Liver (tissue), 9 donors: Measurements from ENCODE around the gene PAXX. TPM values are rescaled to one million over a fixed set of nuclear protein-coding genes. Genes with fewer than 3 reads are reported as not detected.

Source experiments
- DNase-seq: peaks from one replicate; pipeline ENCODE4 v3.0.0-alpha.2; 2017; ENCODE audit warnings: low spot score
- H3K27ac ChIP-seq, 2 donors: one replicate each; pipeline ENCODE4 v1.7.0; 2013; ENCODE audit warnings: inconsistent platforms in 2 of 2, low read length in 2 of 2, control low read depth in 1 of 2, low read depth in 1 of 2, mild to moderate bottlenecking in 1 of 2
- H3K27me3 ChIP-seq, 4 donors: one replicate each; pipeline versions ENCODE4 v1.6.1 to v1.7.0; 2013; ENCODE audit warnings: low read length in 3 of 4, inconsistent platforms in 1 of 4, mild to moderate bottlenecking in 1 of 4, moderate library complexity in 1 of 4; ENCODE audit not compliant: control insufficient read depth in 4 of 4, insufficient read depth in 4 of 4
- H3K36me3 ChIP-seq, 4 donors: one replicate each; pipeline versions ENCODE4 v1.6.1 to v1.7.0; 2013; ENCODE audit warnings: low read length in 3 of 4, mild to moderate bottlenecking in 3 of 4, low read depth in 1 of 4, moderate library complexity in 1 of 4; ENCODE audit not compliant: control insufficient read depth in 4 of 4, insufficient read depth in 3 of 4
- H3K4me1 ChIP-seq, 4 donors: one replicate each; pipeline versions ENCODE4 v1.6.1 to v1.7.0; 2013; ENCODE audit warnings: low read length in 3 of 4, mild to moderate bottlenecking in 3 of 4, moderate library complexity in 1 of 4; ENCODE audit not compliant: control insufficient read depth in 4 of 4, insufficient read depth in 4 of 4
- H3K4me3 ChIP-seq, 3 donors: one replicate each; pipeline versions ENCODE4 v1.6.1 to v1.7.0; 2013; ENCODE audit warnings: low read length in 3 of 3, control low read depth in 1 of 3, low read depth in 1 of 3, mild to moderate bottlenecking in 1 of 3
- H3K9ac ChIP-seq, 2 donors: one replicate each; pipeline ENCODE4 v1.7.0; 2013; ENCODE audit warnings: low read length in 2 of 2, mild to moderate bottlenecking in 2 of 2, moderate library complexity in 2 of 2, control low read depth in 1 of 2, low read depth in 1 of 2
- H3K9me3 ChIP-seq, 4 donors: one replicate each; pipeline versions ENCODE4 v1.6.1 to v1.7.0; 2013; ENCODE audit warnings: low read length in 3 of 4; ENCODE audit not compliant: control insufficient read depth in 4 of 4
- ATF3 ChIP-seq: IDR thresholded peaks from 2 replicates; pipeline ENCODE4 v1.6.1; 2016; ENCODE audit warnings: antibody characterized with exemption
- EGR1 ChIP-seq, 2 donors: IDR thresholded peaks; 2 replicates each; pipeline ENCODE4 v1.6.1; 2016 to 2018; ENCODE audit warnings: antibody characterized with exemption in 2 of 2, low read depth in 2 of 2
- FOXA1 ChIP-seq: IDR thresholded peaks from 2 replicates; pipeline ENCODE4 v1.6.1; 2016; ENCODE audit warnings: antibody characterized with exemption
- FOXA2 ChIP-seq: IDR thresholded peaks from 2 replicates; pipeline ENCODE4 v1.6.1; 2016; ENCODE audit warnings: antibody characterized with exemption
- GABPA ChIP-seq, 2 donors: IDR thresholded peaks in 1 of 2; conservative IDR thresholded peaks in 1 of 2; 2 replicates each; pipeline ENCODE4 v1.6.1; 2016; ENCODE audit warnings: antibody characterized with exemption in 2 of 2, mild to moderate bottlenecking in 1 of 2, moderate library complexity in 1 of 2
- HNF4A ChIP-seq, 2 donors: conservative IDR thresholded peaks; 2 replicates each; pipeline ENCODE4 v1.6.1; 2016; ENCODE audit warnings: antibody characterized with exemption in 2 of 2, mild to moderate bottlenecking in 2 of 2
- HNF4G ChIP-seq: IDR thresholded peaks from 2 replicates; pipeline ENCODE4 v1.6.1; 2016; ENCODE audit warnings: antibody characterized with exemption
- JUND ChIP-seq, 2 donors: IDR thresholded peaks; 2 replicates each; pipeline ENCODE4 v1.6.1; 2016; ENCODE audit warnings: antibody characterized with exemption in 2 of 2
- MAX ChIP-seq: IDR thresholded peaks from 2 replicates; pipeline ENCODE4 v1.6.1; 2016; ENCODE audit warnings: antibody characterized with exemption
- NR2F2 ChIP-seq: IDR thresholded peaks from 2 replicates; pipeline ENCODE4 v1.6.1; 2016; ENCODE audit warnings: antibody characterized with exemption
- RAD21 ChIP-seq, 2 donors: IDR thresholded peaks; 2 replicates each; pipeline ENCODE4 v1.6.1; 2016; ENCODE audit warnings: antibody characterized with exemption in 2 of 2, mild to moderate bottlenecking in 2 of 2
- REST ChIP-seq: IDR thresholded peaks from 2 replicates; pipeline ENCODE4 v1.6.1; 2016; ENCODE audit warnings: antibody characterized with exemption, mild to moderate bottlenecking
- RXRA ChIP-seq, 2 donors: IDR thresholded peaks; 2 replicates each; pipeline ENCODE4 v1.6.1; 2017 to 2018; ENCODE audit warnings: antibody characterized with exemption in 2 of 2, mild to moderate bottlenecking in 1 of 2
- SP1 ChIP-seq: IDR thresholded peaks from 2 replicates; pipeline ENCODE4 v1.6.1; 2018; ENCODE audit warnings: antibody characterized with exemption, mild to moderate bottlenecking
- TAF1 ChIP-seq: conservative IDR thresholded peaks from 2 replicates; pipeline ENCODE4 v1.6.1; 2016; ENCODE audit warnings: antibody characterized with exemption, mild to moderate bottlenecking
- YY1 ChIP-seq: IDR thresholded peaks from 2 replicates; pipeline ENCODE4 v1.6.1; 2016; ENCODE audit warnings: antibody characterized with exemption, mild to moderate bottlenecking
- ZBTB33 ChIP-seq: IDR thresholded peaks from 2 replicates; pipeline ENCODE4 v1.6.1; 2016; ENCODE audit warnings: antibody characterized with exemption
- WGBS: extraction: QIAGEN DNeasy Blood & Tissue Kit; methylation state at CpG from one replicate; pipeline ENCODE4 v1.1.7; 2013; 5-methylcytosine and 5-hydroxymethylcytosine counted together
- polyA plus RNA-seq, 2 donors: library from polyadenylated mRNA; stranded (reverse) in 1 of 2; unstranded in 1 of 2; fragments of 200-250 nt in 1 of 2; fragments of >200 nt in 1 of 2; fragmentation: Nextera tagmentation in 1 of 2; extraction: Ambion mirVana in 1 of 2; gene quantifications; one replicate each; pipeline versions ENCODE4 v1.2.1 to v1.2.3, GENCODE V29; 2013 to 2015
- total RNA-seq, 2 donors: library from RNA; depleted of rRNA; stranded (reverse); fragments of >200 nt; gene quantifications; one replicate each; pipeline ENCODE4 v1.2.3, GENCODE V29; 2014
- donor health status: healthy.
- donor health status: healthy.
- donor health status: healthy.
- donor health status: healthy.
- donor health status: healthy.

PAXX gene
- total and polyA plus RNA-seq, 4 donors: 7.3 to 34.1 (median 19.2) TPM

- H3K9ac ChIP-seq: no peak overlapping the region
- H3K27me3 ChIP-seq: peaks cover 0 to 6% (median under 1%) of the 10 kb centered on the region in 4 donors
- TF ChIP-seq HNF4G (no peak), ATF3 (no peak), ZBTB33 (no peak), TAF1 (no peak), FOXA2 (no peak), RAD21 (IDR thresholded peaks at IDR 0.05) (no peak), HNF4A (conservative IDR thresholded peaks at IDR 0.05) (no peak), FOXA1 (no peak), RXRA (IDR thresholded peaks at IDR 0.05) (no peak)
- DNase-seq: no peak
- no peaks in the 10 kb centered on the region for H3K36me3 ChIP-seq
- no peak overlapping the region for H3K4me3 ChIP-seq
- no peak overlapping the region for H3K27ac ChIP-seq
- no peaks in the 10 kb centered on the region for H3K9me3 ChIP-seq
- 57% methylated on average over 29 of the region's 29 CpGs for WGBS
- H3K4me1 ChIP-seq: peaks cover 0 to 4% (median 1%) of the 10 kb centered on the region in 4 donors
Measured at GRCh38 chr9:136984464-136985026, 7.7 kb upstream of the PAXX start.

- no peak overlapping the region for H3K27ac ChIP-seq
- TF ChIP-seq NR2F2 (no peak), SP1 (no peak), ZBTB33 (no peak), EGR1 (IDR thresholded peaks at IDR 0.05; ENCODE audit: low read depth in 2 of 2) (no peak), HNF4G (no peak), REST (no peak), JUND (IDR thresholded peaks at IDR 0.05) (no peak), ATF3 (no peak), YY1 (no peak), HNF4A (conservative IDR thresholded peaks at IDR 0.05) (no peak), GABPA (IDR thresholded peaks at IDR 0.05 in 1 of 2, conservative IDR thresholded peaks at IDR 0.05 in 1 of 2) (no peak), RXRA (IDR thresholded peaks at IDR 0.05) (no peak), FOXA2 (no peak), FOXA1 (no peak), MAX (no peak)
- H3K36me3 ChIP-seq: no peaks in the 10 kb centered on the region
- WGBS: 17% methylated on average over 48 of the region's 48 CpGs
- H3K4me3 ChIP-seq: no peak overlapping the region
- no peak for DNase-seq
- peaks cover 0 to 6% (median under 1%) of the 10 kb centered on the region in 4 donors for H3K27me3 ChIP-seq
- no peak overlapping the region for H3K9ac ChIP-seq
- peaks cover 0 to 4% (median 1%) of the 10 kb centered on the region in 4 donors for H3K4me1 ChIP-seq
- H3K9me3 ChIP-seq: no peaks in the 10 kb centered on the region
Measured at GRCh38 chr9:136985027-136985602, 7.1 kb upstream of the PAXX start.
